GM08714 (cell line): ENCODE results near the gene ANKS1A.

Experiments
- H3K4me3 ChIP-seq: fragments of 200-500 bp; sonication (Bioruptor generic); 2 replicates; pipeline ENCODE4 v1.5.1; 2014; ENCODE audit warnings: mild to moderate bottlenecking, low read length, inconsistent platforms
- ZNF274 ChIP-seq: IDR thresholded peaks from 2 replicates; pipeline ENCODE4 v1.6.1; 2012; ENCODE audit warnings: mild to moderate bottlenecking, low read depth, low read length

ANKS1A gene

DNA sequence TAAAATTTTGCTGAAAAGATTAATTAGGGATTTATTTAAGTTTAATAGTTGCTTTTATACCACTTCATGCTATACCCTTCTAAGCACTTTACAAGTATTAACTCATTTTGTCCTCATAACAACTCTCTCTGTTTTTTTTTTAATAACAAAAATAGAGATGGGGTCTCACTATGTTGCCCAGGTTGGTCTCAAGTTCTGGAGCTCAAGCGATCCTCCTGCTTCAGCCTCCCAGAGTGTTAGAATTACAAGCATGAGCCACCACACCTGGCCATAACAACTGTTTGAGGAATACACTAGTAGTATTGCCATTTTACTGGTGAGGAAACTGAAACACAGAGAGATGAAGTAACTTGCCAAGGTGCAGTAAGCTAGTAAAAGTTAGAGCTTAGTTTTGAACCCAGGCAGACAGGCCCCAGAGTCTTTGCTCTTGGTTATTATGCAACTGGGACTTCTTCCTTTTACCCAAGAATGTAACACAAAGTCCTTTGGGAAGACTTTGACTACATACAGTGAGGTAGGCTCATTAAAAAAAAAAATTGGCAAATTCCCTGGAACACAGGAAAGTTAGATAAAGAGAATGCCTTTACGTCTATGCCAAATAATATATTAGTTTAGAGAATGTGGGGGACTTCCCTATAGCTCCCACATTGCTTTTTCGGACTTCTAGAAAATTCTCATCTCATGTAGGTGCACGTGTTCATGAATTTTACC lies 11.4 kb downstream of the ANKS1A start:
- H3K4me3 ChIP-seq: no peak overlapping the region
- TF ChIP-seq ZNF274: no peak

DNA sequence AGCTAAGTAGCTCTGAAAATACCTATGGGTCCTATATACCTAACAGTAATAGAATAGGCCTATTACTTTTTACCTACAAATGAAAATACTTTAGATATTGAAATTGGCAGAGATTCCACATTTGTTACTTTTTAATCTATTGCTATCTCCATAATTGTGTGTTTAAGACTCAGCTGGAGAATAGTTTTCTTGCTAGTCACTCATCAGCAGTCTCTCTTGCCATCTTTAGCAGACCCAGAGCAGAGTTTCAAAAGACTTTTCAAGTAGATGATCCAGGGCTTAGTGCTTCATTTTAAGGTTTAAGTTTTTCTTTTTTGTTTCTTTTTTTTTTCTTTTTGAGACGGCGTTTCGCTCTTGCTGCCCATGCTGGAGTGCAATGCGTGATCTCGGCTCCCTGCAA lies 12.9 kb downstream of the ANKS1A start:
- no peak overlapping the region for H3K4me3 ChIP-seq
- TF ChIP-seq ZNF274: no peak

DNA sequence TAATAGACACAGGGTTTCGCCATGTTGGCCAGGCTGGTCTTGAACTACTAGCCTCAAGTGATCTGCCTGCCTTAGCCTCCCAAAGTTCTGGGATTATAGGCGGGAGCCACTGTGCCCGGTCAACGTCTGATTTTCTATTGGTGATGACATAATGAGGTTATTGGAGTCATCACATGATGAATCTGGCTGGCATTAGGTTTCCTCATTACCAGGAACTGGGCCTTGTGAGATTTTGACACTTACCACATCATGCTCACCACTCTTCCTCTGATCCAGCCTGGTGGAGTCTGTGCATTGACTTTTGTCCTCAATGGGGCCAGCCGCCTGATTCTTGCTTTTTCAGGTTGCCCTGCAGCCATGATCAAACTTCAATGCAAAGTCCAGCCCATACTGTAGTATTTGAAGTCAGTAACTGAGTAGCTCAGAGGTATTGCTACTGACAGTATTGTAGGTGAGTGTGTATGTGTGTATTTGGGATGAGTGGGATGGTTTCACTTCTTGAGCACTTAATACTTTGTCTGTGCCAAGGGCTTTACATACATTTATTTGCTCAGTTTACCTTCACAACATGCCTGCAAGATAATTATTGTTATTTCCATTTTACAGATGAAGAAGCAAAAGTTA lies 16.0 kb downstream of the ANKS1A start:
- no peak for TF ChIP-seq ZNF274
- H3K4me3 ChIP-seq: no peak overlapping the region

DNA sequence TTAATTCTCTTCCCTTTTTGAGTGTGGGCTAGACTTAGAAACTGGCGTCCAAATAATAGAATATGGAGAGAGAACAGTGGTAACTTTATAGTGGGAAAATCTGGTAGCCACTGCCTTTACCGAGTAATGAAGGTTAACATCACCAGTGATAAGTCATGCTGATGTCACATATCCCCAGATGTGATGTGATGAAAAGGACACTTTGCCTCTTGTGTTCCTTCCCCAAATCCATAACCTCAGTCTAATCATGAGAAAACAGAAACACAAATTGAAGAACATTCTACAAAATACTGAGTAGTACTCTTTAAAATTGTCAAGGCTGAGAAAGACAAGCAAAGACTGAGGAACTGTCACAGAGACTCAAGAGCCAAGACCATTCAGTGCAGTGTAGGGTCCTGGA lies 17.8 kb downstream of the ANKS1A start:
- no peak for TF ChIP-seq ZNF274
- no peak overlapping the region for H3K4me3 ChIP-seq

DNA sequence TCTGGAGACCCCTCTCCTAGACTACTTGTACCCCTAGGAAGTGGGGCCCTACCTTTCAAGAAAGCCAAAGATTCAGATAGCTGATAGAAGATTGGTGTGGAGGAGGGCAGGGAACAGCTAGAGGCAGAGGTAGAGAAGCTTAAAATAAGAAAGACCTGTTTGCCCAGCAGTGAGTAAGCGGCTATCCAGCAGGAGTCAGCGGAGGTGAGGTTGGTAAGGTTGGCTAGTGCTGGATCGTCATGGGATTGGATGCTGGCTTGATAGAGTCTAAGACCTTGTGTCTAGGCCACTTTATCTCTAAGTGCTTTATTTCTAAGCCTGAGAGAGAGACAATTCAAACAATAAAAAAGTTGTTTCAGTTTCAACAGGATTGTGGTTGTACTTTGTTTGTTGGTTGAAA lies 19.1 kb downstream of the ANKS1A start:
- no peak for TF ChIP-seq ZNF274

DNA sequence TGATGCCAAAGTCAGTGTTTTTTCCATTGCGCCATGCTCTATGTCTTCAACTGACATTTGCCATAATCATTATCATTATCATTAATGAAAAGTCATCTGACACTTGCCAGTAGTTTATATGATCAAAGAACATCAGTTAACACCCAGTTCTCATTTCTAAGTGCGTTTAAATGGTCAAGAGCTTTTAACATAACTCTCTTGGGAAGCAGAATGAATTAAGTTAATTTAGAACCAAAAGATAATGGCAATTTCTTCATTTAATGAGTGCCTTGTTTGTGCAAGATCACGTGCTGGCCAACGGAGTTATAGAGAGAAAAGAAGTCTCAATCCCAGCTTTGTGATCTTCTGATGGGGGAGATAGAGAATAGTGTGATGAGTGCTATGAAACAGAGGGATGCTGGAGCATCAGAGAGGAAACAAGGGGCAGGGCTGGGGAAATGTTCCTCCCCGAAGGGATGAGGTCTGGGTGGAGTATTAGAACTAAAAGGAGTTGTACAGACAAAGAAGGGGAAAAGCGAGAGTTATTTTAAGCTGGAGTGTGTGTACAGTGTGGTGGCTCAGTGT lies 20.3 kb downstream of the ANKS1A start:
- no peak overlapping the region for H3K4me3 ChIP-seq
- TF ChIP-seq ZNF274: no peak

More for the DNA sequence above, 19.1 kb downstream of the ANKS1A start:
- no peak overlapping the region for H3K4me3 ChIP-seq

DNA sequence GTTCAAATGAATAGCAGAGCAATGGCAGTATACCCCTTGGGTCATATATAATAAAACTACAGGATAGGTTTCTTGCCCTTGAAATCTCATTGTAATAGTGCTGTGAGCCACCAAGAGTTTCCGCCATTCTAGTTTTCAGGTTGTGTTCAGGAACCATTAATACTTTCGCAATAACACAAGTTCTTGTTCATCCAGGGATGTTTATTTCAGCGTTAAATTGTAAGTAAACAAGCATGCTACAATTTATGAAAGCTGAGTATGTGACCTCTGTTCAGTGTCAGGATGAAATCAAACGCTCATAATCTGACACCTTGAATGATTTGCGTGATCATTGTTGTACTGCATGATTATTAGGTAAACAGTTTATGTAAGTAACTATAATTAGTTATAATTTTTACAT lies 22.8 kb downstream of the ANKS1A start:
- no peak overlapping the region for H3K4me3 ChIP-seq
- no peak for TF ChIP-seq ZNF274

DNA sequence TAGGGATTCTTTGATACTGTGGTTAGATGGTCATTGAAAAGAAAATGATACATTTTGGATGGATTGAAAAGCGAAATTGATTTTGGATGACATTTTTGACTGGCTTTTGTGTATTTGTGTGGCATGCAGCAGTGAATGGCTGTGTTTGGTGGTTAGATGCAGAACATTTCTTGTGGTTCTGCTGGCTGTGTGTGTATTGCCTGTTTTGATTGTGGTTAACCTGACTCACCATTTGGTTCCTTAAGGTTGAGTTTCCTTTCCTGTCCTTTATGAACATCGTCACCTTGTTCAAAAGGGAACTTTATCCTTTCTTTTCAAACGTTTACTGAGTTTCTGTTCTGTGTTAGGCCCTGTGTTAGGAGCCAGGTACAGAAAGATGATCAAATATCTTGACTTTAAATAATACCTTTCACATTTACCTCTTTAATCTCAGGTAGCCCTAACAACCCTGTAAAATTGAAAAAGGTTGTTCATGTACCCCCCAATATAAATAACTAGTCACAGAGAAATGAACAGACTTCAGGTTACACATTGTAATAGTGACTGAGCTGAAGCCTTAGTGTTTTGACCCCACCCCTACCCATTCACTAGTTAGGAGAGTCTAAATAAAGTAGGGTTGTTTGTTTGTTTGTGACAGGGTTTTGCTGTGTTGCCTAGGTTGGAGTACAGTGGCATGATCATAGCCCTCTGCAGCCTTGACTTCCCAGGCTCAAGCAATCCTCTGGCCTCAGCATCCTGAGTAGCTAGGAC lies 23.8 kb downstream of the ANKS1A start:
- TF ChIP-seq ZNF274: no peak
- no peak overlapping the region for H3K4me3 ChIP-seq

DNA sequence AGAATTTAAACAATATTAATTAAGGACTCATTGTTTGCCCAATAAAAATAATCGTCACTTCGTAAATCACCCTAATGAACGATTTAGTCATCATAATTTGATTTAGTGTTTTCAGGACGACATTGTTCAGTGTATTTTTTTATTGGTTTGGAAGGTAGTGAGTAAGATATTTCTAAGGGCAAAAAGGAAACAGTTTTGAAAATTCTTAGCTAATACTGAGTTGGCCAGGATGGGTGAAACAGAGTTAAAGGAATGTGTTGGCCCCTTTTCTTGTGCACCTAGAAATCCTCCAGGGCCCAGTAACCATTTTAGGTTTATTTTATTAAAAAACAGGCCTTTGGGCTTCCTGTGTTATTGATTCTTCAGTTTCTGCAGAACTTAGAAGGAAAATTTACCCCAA lies 25.3 kb downstream of the ANKS1A start:
- no peak overlapping the region for H3K4me3 ChIP-seq
- TF ChIP-seq ZNF274: no peak

DNA sequence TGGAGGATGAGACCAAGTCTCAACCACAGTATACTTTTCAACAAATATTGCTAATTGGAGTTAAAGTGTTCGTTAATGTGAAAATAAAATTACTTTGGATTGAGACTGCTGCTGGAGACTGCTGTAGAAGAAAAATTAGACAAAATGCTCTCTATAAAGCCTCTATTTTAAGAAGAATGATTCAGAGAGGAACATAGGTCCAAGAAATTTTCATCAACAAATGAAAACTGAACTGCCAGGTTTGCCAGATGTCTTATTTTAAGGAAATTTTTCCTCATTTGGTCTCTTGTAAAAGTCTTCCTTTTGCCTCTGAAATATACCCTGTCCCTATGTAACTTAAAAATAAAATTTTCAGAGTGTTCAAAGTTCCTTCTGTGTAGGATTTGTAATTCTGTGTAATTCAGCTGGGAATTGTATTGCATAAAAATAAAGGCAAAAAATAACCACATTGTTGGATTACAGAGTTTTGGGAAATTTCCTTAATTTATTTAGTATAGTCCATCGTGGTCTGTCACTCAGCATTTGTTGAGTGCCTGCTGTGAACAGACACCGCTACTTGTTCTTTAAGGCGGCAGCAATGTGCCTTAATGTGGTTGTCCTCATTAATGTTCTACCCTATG lies 27.4 kb downstream of the ANKS1A start:
- no peak overlapping the region for H3K4me3 ChIP-seq
- no peak for TF ChIP-seq ZNF274

DNA sequence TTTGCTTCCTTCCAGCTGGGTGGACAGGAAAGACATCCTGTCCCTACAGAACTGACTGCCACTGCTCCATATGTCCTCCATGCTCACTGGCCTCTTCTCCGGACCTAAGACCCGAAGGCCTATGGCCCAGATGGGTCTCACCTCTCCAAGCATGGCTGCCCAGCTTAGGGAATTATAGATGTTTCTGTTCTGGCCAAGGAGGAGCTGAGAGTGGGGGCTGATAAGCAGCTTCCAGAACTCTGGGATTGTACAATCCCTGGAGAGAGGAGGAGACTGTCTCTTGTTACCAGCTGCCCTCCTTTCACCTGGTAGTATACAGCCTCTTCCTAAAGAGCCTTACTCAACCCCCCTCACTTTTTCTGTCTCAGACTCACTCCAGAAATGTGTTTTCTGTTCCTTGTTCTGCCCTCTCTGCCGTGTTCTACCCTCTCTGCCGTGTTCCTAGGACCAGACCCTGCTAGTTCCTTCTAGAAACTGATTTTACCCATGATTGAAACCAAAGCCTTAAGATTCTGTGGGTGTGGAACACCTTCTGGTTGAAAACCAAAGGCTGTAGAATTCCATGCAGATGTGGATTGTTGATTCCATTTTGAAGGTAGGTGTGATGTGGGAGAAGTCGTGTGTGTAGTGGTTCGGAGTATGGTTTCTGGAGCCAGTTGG lies 28.7 kb downstream of the ANKS1A start:
- no peak overlapping the region for H3K4me3 ChIP-seq
- no peak for TF ChIP-seq ZNF274

DNA sequence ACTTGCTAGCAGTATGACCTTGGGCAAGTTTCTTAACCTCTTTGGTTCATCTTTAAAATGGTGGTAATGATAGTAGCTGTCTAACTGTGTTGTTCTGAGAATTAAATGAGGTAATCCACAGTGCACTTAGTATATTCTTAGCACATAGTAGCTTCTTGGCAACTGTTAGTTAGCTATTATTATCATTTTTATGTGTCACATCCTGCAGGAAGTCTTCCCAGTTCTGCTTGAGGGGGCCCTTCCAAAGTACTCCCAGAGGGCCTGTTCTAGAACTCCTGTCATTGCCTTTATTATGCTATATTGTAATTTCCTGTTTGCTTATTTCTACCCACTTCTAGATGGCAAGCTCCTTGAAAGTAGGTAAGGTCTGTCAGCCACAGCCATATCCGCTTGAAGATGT lies 30.6 kb downstream of the ANKS1A start:
- no peak overlapping the region for H3K4me3 ChIP-seq

DNA sequence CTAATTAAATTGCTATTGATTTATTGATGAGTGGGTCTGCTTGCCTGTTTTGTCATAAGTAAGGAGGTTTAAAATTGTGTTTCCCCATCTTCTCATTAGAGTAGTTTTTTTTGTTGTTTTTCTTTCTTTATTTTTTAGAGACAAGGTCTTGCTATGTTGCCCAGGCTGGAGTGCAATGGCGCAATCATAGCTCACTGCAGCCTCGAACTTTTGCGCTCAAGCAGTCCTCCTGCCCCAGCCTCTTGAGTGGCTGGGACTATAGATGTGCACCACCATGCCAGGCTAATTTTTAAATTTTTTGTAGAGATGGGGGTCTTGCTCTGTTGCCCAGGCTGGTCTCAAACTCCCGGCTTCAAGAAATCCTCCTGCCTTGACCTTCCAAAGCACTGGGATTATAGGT lies 31.0 kb downstream of the ANKS1A start:
- no peak for TF ChIP-seq ZNF274

More for the DNA sequence above, 30.6 kb downstream of the ANKS1A start:
- no peak for TF ChIP-seq ZNF274

DNA sequence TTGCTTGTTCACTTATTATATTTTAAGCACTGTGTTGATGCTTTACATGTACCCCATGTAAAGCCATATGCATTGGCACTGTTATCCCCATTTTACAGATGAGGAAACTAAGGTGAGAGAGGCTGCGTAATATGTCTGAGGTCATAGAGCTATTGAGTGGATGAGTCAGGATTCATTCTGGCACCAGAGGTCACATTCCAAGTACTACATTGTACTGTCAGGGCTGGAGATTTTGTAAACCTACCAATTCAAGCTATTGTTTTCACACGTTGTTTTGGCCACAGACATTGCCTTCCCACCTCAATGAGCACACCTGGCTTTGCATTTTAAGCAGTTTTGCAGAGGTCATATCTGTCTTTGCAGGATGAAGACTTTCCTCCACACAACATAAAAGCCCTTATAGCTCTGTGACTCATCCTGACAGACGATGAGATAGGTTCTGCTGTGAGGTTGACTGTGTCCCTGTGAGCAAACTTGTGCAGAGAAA lies 33.2 kb downstream of the ANKS1A start:
- no peak overlapping the region for H3K4me3 ChIP-seq
- TF ChIP-seq ZNF274: no peak

More for the DNA sequence above, 31.0 kb downstream of the ANKS1A start:
- H3K4me3 ChIP-seq: no peak overlapping the region
